Renal cortex interstitium (tissue), 11 donors: ENCODE data around the gene CFTR. TPM values are rescaled to one million over a fixed set of nuclear protein-coding genes. Genes with fewer than 3 reads are reported as not detected.

Experiments used
- DNase-seq, 11 donors: peaks; one replicate each; pipeline ENCODE4 v3.0.0-alpha.2; 2013; ENCODE audit warnings: low read depth in 9 of 11, low spot score in 4 of 11; ENCODE audit errors: extremely low read depth in 1 of 11
- polyA plus RNA-seq, 3 donors: library from polyadenylated mRNA; unstranded; fragments of 120-200 nt; gene quantifications; one replicate each; pipeline ENCODE4 v1.2.1, GENCODE V29; 2013; ENCODE audit not compliant: insufficient read length in 3 of 3

The CFTR gene
- polyA plus RNA-seq, 3 donors, result 5.6 to 8.4 (median 6.0) TPM

DNA sequence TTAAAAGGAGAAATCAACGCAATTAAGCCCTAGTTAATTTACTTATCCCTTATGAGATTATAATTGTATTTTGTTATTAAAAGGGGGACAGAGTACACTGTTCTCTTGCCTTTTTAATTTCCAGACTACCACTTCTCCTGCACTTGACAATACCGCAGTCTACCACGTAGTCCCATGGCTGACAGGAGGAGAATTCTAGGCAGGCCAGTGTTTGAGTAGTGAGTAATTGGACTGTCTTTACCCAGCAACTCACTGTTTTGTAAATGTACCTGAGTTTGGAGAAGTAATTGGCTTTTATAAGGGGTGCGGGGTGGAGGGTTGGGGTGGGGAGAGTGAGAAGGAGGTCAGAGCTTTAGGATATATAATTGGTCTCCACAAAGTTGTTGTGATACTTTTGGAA, 85.4 kb downstream of the CFTR start:
- DNase-seq, result no peak

GRCh38 chr7:117567781-117568180, 88.0 kb downstream of the CFTR start:
- no peak for DNase-seq

DNA sequence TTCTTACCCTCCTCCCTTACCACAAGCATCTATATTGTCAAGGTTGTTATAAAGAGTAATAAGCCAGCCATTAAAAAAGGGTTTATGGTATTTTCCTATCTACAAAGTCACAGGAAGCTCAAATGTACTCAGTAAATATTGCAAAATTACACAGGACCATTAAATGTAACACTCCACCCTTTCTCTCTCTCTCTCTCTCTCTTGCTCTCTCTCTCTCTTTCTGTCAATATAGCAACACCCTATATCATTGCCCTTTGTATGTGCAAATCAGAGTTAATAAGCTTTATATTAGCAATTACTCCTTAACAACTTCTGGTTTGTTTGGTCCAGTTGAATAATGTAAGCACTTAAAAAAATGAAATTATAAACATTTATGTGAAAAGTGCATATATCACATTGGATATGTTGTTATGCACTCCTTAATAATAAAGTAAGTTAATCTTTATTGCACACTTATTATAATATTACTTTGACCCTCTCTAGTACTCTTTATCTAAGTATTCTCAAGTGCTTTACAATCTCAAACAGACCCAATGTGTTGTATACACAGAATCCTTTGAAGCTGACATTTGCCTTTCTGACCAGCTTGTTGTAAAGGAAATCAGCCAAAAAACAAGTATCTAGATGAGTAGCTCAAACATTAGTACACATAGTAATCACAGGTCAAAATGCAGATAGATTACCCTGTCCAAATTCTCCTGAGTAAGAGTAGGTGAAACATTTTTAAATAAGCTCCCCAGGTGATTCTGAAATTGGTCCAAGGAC, 93.2 kb downstream of the CFTR start:
- no peak for DNase-seq

DNA sequence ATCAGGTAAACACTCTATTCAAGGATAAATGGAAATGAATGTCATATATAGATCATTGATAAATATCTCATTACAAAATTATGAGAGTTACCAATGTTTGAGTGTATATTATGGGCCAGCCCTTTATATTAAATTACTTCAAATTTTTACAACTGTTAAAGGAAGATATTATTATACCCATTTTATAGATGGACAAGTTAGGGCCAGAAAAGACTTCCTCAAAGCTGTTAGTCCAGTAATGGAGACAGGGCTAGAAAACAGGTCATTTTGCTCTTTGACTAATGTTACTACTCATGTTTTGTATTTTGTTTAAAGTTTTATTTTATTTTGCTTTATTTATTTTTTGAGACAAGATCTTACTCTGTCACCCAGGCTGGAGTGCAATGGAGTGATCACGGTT, 101.6 kb downstream of the CFTR start:
- no peak for DNase-seq

- DNase-seq, result no peak
These were observed 102.4 kb downstream of the CFTR start for GRCh38 chr7:117582219-117582704.

DNA sequence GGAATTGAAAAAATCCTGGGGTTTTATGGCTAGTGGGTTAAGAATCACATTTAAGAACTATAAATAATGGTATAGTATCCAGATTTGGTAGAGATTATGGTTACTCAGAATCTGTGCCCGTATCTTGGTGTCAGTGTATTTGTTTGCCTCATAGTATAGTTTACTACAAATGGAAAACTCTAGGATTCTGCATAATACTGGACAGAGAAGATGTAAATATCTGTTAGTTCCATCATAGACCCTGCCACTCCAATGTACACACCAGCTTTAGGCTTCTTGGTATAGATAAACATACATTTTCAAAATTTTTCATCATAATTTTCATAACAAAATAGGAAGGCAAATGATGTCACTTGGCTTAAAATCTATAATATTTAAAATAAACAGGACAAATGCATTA, 108.1 kb downstream of the CFTR start:
- DNase-seq, result no peak

DNA sequence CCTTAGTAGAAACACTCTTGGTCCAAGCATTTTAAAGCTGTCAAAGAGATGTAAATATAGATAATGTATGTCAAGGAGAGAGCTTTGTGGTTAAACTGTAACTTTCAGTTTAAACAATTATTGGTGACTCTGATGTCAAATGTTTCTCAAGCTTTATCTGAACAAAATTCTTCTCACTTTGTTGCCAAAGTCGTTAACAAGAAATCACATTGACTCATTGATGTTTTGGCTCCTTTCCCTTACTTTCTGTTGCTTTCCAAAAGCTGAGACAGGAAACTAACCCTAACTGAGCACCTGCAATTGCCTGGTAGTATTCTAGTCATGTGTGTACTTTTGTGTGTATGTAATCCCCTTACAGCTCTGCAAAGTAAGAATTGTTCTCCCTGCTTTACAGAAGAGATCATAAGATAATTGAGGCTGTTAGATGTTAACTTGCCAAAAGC, 108.5 kb downstream of the CFTR start:
- no peak for DNase-seq

GRCh38 chr7:117590191-117590590, 110.4 kb downstream of the CFTR start:
- DNase-seq, result no peak

- no peak for DNase-seq
These were observed 112.3 kb downstream of the CFTR start for GRCh38 chr7:117592011-117592635.

DNA sequence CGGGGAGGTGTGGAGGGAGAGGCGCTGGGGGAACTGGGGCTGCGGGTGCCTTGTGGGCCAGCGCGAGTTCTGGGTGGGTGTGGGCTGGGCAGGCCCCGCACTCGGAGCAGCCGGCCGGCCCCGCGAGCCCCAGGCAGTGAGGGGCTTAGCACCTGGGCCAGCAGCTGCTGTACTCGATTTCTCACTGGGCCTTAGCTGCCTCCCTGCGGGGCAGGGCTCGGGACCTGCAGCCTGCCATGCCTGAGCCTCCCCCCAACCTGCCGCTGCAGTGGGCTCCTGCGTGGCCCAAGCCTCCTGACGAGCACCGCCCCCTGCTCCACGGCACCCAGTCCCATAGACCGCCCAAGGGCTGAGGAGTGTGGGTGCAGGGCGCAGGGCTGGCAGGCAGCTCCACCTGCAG, 116.3 kb downstream of the CFTR start:
- DNase-seq, result no peak

- DNase-seq, result no peak
These were observed 117.9 kb downstream of the CFTR start for GRCh38 chr7:117597755-117598154.

GRCh38 chr7:117600911-117601310, 121.1 kb downstream of the CFTR start:
- DNase-seq, result no peak

- DNase-seq, result no peak
These were observed 123.8 kb downstream of the CFTR start for GRCh38 chr7:117603627-117604026.

DNA sequence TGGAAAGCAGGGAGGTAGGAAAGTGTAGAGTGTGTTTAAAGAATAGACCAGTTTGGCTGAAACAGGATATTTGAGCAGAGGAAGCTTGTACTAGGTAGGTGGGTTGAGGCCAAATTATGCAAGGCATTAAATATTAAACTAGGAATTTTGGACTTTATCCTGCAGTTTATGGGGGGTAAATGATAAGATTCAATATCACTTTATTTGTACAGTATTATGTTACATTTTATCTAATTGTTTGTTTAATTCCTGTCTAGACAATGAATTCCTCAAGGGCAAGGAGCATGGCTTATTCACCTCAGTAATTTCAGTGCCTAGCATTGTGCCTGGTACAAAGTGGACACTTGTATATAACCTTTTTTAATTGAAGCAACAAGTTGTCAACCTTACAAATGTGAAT, 125.9 kb downstream of the CFTR start:
- DNase-seq, result no peak

- DNase-seq, result no peak
These were observed 126.3 kb downstream of the CFTR start for GRCh38 chr7:117606132-117606531.

DNA sequence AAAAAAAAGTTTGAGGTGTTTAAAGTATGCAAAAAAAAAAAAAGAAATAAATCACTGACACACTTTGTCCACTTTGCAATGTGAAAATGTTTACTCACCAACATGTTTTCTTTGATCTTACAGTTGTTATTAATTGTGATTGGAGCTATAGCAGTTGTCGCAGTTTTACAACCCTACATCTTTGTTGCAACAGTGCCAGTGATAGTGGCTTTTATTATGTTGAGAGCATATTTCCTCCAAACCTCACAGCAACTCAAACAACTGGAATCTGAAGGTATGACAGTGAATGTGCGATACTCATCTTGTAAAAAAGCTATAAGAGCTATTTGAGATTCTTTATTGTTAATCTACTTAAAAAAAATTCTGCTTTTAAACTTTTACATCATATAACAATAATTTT, 130.6 kb downstream of the CFTR start:
- DNase-seq, result no peak

DNA sequence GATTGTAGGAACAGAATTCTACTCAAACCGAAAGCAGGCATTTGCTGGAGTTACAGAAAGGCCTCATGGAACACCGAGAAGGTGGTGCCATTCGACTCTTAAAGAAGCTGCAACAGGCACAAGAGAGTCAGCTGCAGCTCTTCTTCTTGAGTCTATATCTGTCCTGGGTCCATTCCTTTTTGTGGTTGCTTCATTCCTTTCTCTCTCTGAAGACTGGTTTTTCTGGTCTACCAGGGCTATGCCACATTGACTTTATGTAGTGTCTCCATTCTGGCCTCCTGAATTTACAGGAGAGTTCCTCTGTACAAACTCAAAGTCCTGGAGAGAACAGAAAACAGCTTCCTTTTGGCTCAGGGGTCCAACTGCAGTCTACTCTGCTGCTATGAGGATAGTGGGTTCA, 132.8 kb downstream of the CFTR start:
- DNase-seq, result no peak

- no peak for DNase-seq
These were observed 136.9 kb downstream of the CFTR start for GRCh38 chr7:117616694-117617093.

GRCh38 chr7:117619681-117620080, 139.9 kb downstream of the CFTR start:
- no peak for DNase-seq

- DNase-seq, result no peak
These were observed 141.3 kb downstream of the CFTR start for GRCh38 chr7:117621075-117621618.
